Activated naive CD8-positive, alpha-beta T cell treated with anti-CD3 and anti-CD28 coated beads for 36 hours (primary cell): Measurements from ENCODE around the gene GUSB. TPM values are rescaled to one million over a fixed set of nuclear protein-coding genes. Genes with fewer than 3 reads are reported as not detected.
"Not testable (repeated sequence)": the region's sequence is repeated elsewhere in the genome, so short reads cannot be mapped to it uniquely, and the experiment has no call there.

Experiments
- DNase-seq: peaks from one replicate; pipeline ENCODE4 v3.0.0; 2021
- H3K27ac Mint-ChIP-seq: one replicate; pipeline ENCODE4 v1.8.0; 2022; ENCODE audit warnings: mild to moderate bottlenecking, moderate library complexity, mixed read lengths
- H3K27me3 Mint-ChIP-seq: one replicate; pipeline ENCODE4 v1.8.0; 2022; ENCODE audit warnings: mild to moderate bottlenecking, mixed read lengths
- H3K36me3 Mint-ChIP-seq: one replicate; pipeline ENCODE4 v1.8.0; 2021; ENCODE audit warnings: mild to moderate bottlenecking, mixed read lengths
- H3K4me1 Mint-ChIP-seq: one replicate; pipeline ENCODE4 v1.8.0; 2021; ENCODE audit warnings: mixed read lengths
- H3K4me3 Mint-ChIP-seq: one replicate; pipeline ENCODE4 v1.8.0; 2022; ENCODE audit warnings: mild to moderate bottlenecking, moderate library complexity, mixed read lengths
- H3K9me3 Mint-ChIP-seq: one replicate; pipeline ENCODE4 v1.8.0; 2022; ENCODE audit warnings: mixed read lengths
- total RNA-seq, 2 experiments: library from RNA; stranded (reverse); gene quantifications; one replicate each; pipeline ENCODE4 v1.2.3, GENCODE V29; 2021

GUSB gene
- 10 to 100 TPM; 49.2 to 49.9 TPM for total RNA-seq

- no peaks in the 10 kb centered on the region for H3K9me3 Mint-ChIP-seq
- peak within 1 kb of the TSS; percentile 89 for H3K27ac Mint-ChIP-seq
- H3K4me1 Mint-ChIP-seq: peaks cover 7% of the 10 kb centered on the region
- H3K4me3 Mint-ChIP-seq: peak within 1 kb of the TSS; percentile 88
- peak; percentile 92 for DNase-seq
- H3K27me3 Mint-ChIP-seq: no peaks in the 10 kb centered on the region
- peaks cover 10% of the 10 kb centered on the region for H3K36me3 Mint-ChIP-seq
Observed at GRCh38 chr7:65981965-65982792, at the start of gene GUSB. TSS of gene GUSB (minus strand) at chr7:65982213. CDS start at chr7:65982183, 30 bp downstream.

- not testable (repeated sequence) for H3K4me1 Mint-ChIP-seq, H3K4me3 Mint-ChIP-seq, H3K27me3 Mint-ChIP-seq, H3K9me3 Mint-ChIP-seq, DNase-seq, H3K36me3 Mint-ChIP-seq, H3K27ac Mint-ChIP-seq
Observed at GRCh38 chr7:66028342-66028741, 46.3 kb upstream of the GUSB start.

- no peaks in the 10 kb centered on the region for H3K4me1 Mint-ChIP-seq
- H3K27me3 Mint-ChIP-seq: no peaks in the 10 kb centered on the region
- no peak overlapping the region for H3K27ac Mint-ChIP-seq
- H3K36me3 Mint-ChIP-seq: no peaks in the 10 kb centered on the region
- H3K9me3 Mint-ChIP-seq: no peaks in the 10 kb centered on the region
- DNase-seq: no peak
- no peak overlapping the region for H3K4me3 Mint-ChIP-seq
Observed at GRCh38 chr7:66016131-66016461, 34.1 kb upstream of the GUSB start.

GRCh38 chr7:66015440-66016130 is 33.6 kb upstream of the GUSB start:
- Mint-ChIP-seq H3K4me3 (no peak overlapping the region), H3K27me3 (no peaks in the 10 kb centered on the region), H3K4me1 (no peaks in the 10 kb centered on the region), H3K27ac (no peak overlapping the region), H3K9me3 (no peaks in the 10 kb centered on the region), H3K36me3 (no peaks in the 10 kb centered on the region)
- DNase-seq: no peak

GRCh38 chr7:66013938-66014337 is 31.9 kb upstream of the GUSB start:
- Mint-ChIP-seq H3K27me3 (no peaks in the 10 kb centered on the region), H3K4me3 (no peak overlapping the region), H3K36me3 (no peaks in the 10 kb centered on the region), H3K9me3 (no peaks in the 10 kb centered on the region), H3K4me1 (no peaks in the 10 kb centered on the region), H3K27ac (no peak overlapping the region)
- DNase-seq: no peak

- no peaks in the 10 kb centered on the region for H3K9me3 Mint-ChIP-seq
- H3K4me3 Mint-ChIP-seq: no peak overlapping the region
- no peaks in the 10 kb centered on the region for H3K36me3 Mint-ChIP-seq
- H3K4me1 Mint-ChIP-seq: no peaks in the 10 kb centered on the region
- H3K27me3 Mint-ChIP-seq: no peaks in the 10 kb centered on the region
- H3K27ac Mint-ChIP-seq: no peak overlapping the region
- DNase-seq: no peak
Observed at GRCh38 chr7:66007232-66007631, 25.2 kb upstream of the GUSB start.

- not testable (repeated sequence) for H3K27ac Mint-ChIP-seq, H3K4me1 Mint-ChIP-seq, H3K27me3 Mint-ChIP-seq, H3K4me3 Mint-ChIP-seq, H3K36me3 Mint-ChIP-seq, H3K9me3 Mint-ChIP-seq, DNase-seq
Observed at GRCh38 chr7:66005115-66005671, 23.2 kb upstream of the GUSB start.

- not testable (repeated sequence) for H3K36me3 Mint-ChIP-seq, H3K27ac Mint-ChIP-seq, H3K4me3 Mint-ChIP-seq, H3K27me3 Mint-ChIP-seq, H3K9me3 Mint-ChIP-seq, H3K4me1 Mint-ChIP-seq, DNase-seq
Observed at GRCh38 chr7:66000823-66001417, 18.9 kb upstream of the GUSB start.

GRCh38 chr7:65994984-65995383 is 13.0 kb upstream of the GUSB start:
- DNase-seq, H3K27me3 Mint-ChIP-seq, H3K9me3 Mint-ChIP-seq, H3K4me3 Mint-ChIP-seq, H3K27ac Mint-ChIP-seq, H3K4me1 Mint-ChIP-seq, H3K36me3 Mint-ChIP-seq: not testable (repeated sequence)

- H3K27me3 Mint-ChIP-seq: no peaks in the 10 kb centered on the region
- DNase-seq: no peak
- no peak overlapping the region for H3K27ac Mint-ChIP-seq
- H3K4me1 Mint-ChIP-seq: no peaks in the 10 kb centered on the region
- H3K9me3 Mint-ChIP-seq: no peaks in the 10 kb centered on the region
- H3K36me3 Mint-ChIP-seq: no peaks in the 10 kb centered on the region
- H3K4me3 Mint-ChIP-seq: no peak overlapping the region
Observed at GRCh38 chr7:65992526-65992925, 10.5 kb upstream of the GUSB start.

GRCh38 chr7:65991829-65992228 is 9.8 kb upstream of the GUSB start:
- H3K27ac Mint-ChIP-seq, H3K27me3 Mint-ChIP-seq, H3K36me3 Mint-ChIP-seq, H3K9me3 Mint-ChIP-seq, H3K4me1 Mint-ChIP-seq, DNase-seq, H3K4me3 Mint-ChIP-seq: not testable (repeated sequence)

GRCh38 chr7:65989694-65990080 is 7.7 kb upstream of the GUSB start:
- Mint-ChIP-seq H3K4me1 (no peaks in the 10 kb centered on the region), H3K4me3 (no peak overlapping the region), H3K27me3 (no peaks in the 10 kb centered on the region), H3K27ac (no peak overlapping the region), H3K36me3 (no peaks in the 10 kb centered on the region), H3K9me3 (no peaks in the 10 kb centered on the region)
- no peak for DNase-seq

- H3K27ac Mint-ChIP-seq, H3K9me3 Mint-ChIP-seq, H3K4me3 Mint-ChIP-seq, DNase-seq, H3K36me3 Mint-ChIP-seq, H3K4me1 Mint-ChIP-seq, H3K27me3 Mint-ChIP-seq: not testable (repeated sequence)
Observed at GRCh38 chr7:65988503-65988902, 6.5 kb upstream of the GUSB start.

- no peaks in the 10 kb centered on the region for H3K4me1 Mint-ChIP-seq
- H3K4me3 Mint-ChIP-seq: no peak overlapping the region
- no peaks in the 10 kb centered on the region for H3K9me3 Mint-ChIP-seq
- no peaks in the 10 kb centered on the region for H3K27me3 Mint-ChIP-seq
- no peaks in the 10 kb centered on the region for H3K36me3 Mint-ChIP-seq
- no peak for DNase-seq
- no peak overlapping the region for H3K27ac Mint-ChIP-seq
Observed at GRCh38 chr7:65988084-65988483, 6.1 kb upstream of the GUSB start.

GRCh38 chr7:65983965-65984658 is 2.1 kb upstream of the GUSB start:
- Mint-ChIP-seq H3K27me3 (no peaks in the 10 kb centered on the region), H3K4me1 (peaks cover 7% of the 10 kb centered on the region), H3K9me3 (no peaks in the 10 kb centered on the region), H3K36me3 (peaks cover 6% of the 10 kb centered on the region), H3K4me3 (no peak overlapping the region), H3K27ac (no peak overlapping the region)
- DNase-seq: no peak
